Osteoblast (primary cell): Measurements from ENCODE around the gene RASAL2. TPM values are rescaled to one million over a fixed set of nuclear protein-coding genes. Genes with fewer than 3 reads are reported as not detected.
A peak's percentile ranks its signal among the peaks of the same experiment; 100 is the strongest.

ENCODE experiments used
- DNase-seq: peaks from one replicate; pipeline ENCODE4 v3.0.0; 2011; ENCODE audit warnings: low spot score, mixed read lengths; ENCODE audit not compliant: insufficient read length; ENCODE audit errors: missing footprints
- H2AFZ ChIP-seq: 2 replicates; pipeline ENCODE4 v1.6.0; 2011; ENCODE audit warnings: mild to moderate bottlenecking, low read length
- H3K27ac ChIP-seq: 2 replicates; pipeline ENCODE4 v1.5.1; 2011; ENCODE audit warnings: mild to moderate bottlenecking, low read depth, low read length, moderate library complexity
- H3K27me3 ChIP-seq: 2 replicates; pipeline ENCODE4 v1.6.0; 2012; ENCODE audit warnings: mild to moderate bottlenecking, control low read depth, inconsistent platforms, low read length, moderate library complexity; ENCODE audit not compliant: insufficient read depth
- H3K36me3 ChIP-seq: 2 replicates; pipeline ENCODE4 v1.5.1; 2011; ENCODE audit warnings: mild to moderate bottlenecking, low read length, control low read depth, moderate library complexity; ENCODE audit not compliant: insufficient read depth
- H3K4me1 ChIP-seq: 2 replicates; pipeline ENCODE4 v1.5.1; 2011; ENCODE audit warnings: mild to moderate bottlenecking, low read length, control low read depth, moderate library complexity; ENCODE audit not compliant: insufficient read depth
- H3K4me2 ChIP-seq: 2 replicates; pipeline ENCODE4 v1.6.0; 2011; ENCODE audit warnings: mild to moderate bottlenecking, low read length; ENCODE audit not compliant: insufficient read depth
- H3K4me3 ChIP-seq: fragments of 200-600 bp; sonication (generic); 3 replicates; pipeline ENCODE4 v1.5.1; 2012; ENCODE audit warnings: mild to moderate bottlenecking, low read length, inconsistent platforms; ENCODE audit not compliant: insufficient read depth
- H3K79me2 ChIP-seq: 2 replicates; pipeline ENCODE4 v1.6.0; 2012; ENCODE audit warnings: mild to moderate bottlenecking, low read length, control low read depth, inconsistent platforms; ENCODE audit not compliant: insufficient read depth
- H3K9me3 ChIP-seq: 2 replicates; pipeline ENCODE4 v1.5.1; 2011; ENCODE audit warnings: low read depth, low read length, control low read depth
- H4K20me1 ChIP-seq: 2 replicates; pipeline ENCODE4 v1.6.0; 2012; ENCODE audit warnings: mild to moderate bottlenecking, low read length, control low read depth; ENCODE audit not compliant: insufficient read depth
- CTCF ChIP-seq: IDR thresholded peaks from 2 replicates; pipeline ENCODE4 v1.5.1; 2011; ENCODE audit warnings: mild to moderate bottlenecking, low read depth, low read length, moderate library complexity; ENCODE audit errors: extremely low read depth
- total RNA-seq: library from RNA; depleted of rRNA; stranded (reverse); fragments of >200 nt; gene quantifications from 2 replicates; pipeline ENCODE4 v1.2.3, GENCODE V29; 2012

The RASAL2 gene
- total RNA-seq, 1 donor: 59.4 TPM

DNA sequence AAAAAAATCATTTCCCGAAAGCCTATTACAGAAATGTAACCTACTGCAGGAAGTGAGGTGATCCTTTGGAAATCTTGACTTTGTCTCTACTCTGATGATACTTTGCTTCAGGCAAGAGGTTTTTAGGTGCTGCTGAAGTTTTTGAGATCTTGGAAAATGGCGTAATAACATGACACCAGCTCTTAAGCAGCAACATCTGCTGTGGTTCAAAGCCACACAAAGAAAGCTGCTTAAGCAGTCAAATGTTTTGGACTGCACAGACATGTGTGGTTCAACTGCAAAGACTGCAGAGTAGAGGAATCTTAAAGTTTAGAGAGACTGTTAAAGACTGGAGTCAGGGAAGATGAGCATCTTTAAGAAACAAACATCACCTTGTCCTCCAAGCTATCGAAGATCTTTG, 139.0 kb downstream of the RASAL2 start:
- no peaks in the 10 kb centered on the region for H3K9me3 ChIP-seq
- no peaks in the 10 kb centered on the region for H3K27me3 ChIP-seq
- no peak overlapping the region for H3K4me2 ChIP-seq
- H3K36me3 ChIP-seq: no peaks in the 10 kb centered on the region
- DNase-seq: no peak
- no peak overlapping the region for H2AFZ ChIP-seq
- H3K79me2 ChIP-seq: peaks cover 84% of the 10 kb centered on the region
- no peak overlapping the region for H3K27ac ChIP-seq
- peaks cover 3% of the 10 kb centered on the region for H3K4me1 ChIP-seq
- no peak overlapping the region for H3K4me3 ChIP-seq
- TF ChIP-seq CTCF: no peak
- no peaks in the 10 kb centered on the region for H4K20me1 ChIP-seq

- no peaks in the 10 kb centered on the region for H3K9me3 ChIP-seq
- H3K36me3 ChIP-seq: no peaks in the 10 kb centered on the region
- H3K27me3 ChIP-seq: no peaks in the 10 kb centered on the region
- peak overlapping the region; percentile 96 for H3K27ac ChIP-seq
- H4K20me1 ChIP-seq: no peaks in the 10 kb centered on the region
- TF ChIP-seq CTCF: no peak
- H2AFZ ChIP-seq: no peak overlapping the region
- DNase-seq: no peak
- no peak overlapping the region for H3K4me3 ChIP-seq
- peaks cover 36% of the 10 kb centered on the region for H3K4me1 ChIP-seq
- H3K79me2 ChIP-seq: peaks cover 57% of the 10 kb centered on the region
- no peak overlapping the region for H3K4me2 ChIP-seq
These were observed 143.2 kb downstream of the RASAL2 start for GRCh38 chr1:178237121-178237520.

- Histone ChIP-seq H3K4me3 (no peak overlapping the region), H4K20me1 (no peaks in the 10 kb centered on the region), H3K9me3 (no peaks in the 10 kb centered on the region), H3K4me2 (peak overlapping the region; percentile 74), H3K79me2 (peaks cover 59% of the 10 kb centered on the region), H3K27me3 (no peaks in the 10 kb centered on the region), H3K4me1 (peaks cover 38% of the 10 kb centered on the region), H2AFZ (no peak overlapping the region), H3K27ac (peak overlapping the region; percentile 96), H3K36me3 (no peaks in the 10 kb centered on the region)
- TF ChIP-seq CTCF: no peak
- DNase-seq: peak; percentile 74
These were observed 145.0 kb downstream of the RASAL2 start for GRCh38 chr1:178238722-178239510.

- H2AFZ ChIP-seq: no peak overlapping the region
- peak overlapping the region; percentile 47 for H3K4me2 ChIP-seq
- H3K27ac ChIP-seq: peak overlapping the region; percentile 96
- peaks cover 38% of the 10 kb centered on the region for H3K4me1 ChIP-seq
- no peaks in the 10 kb centered on the region for H3K9me3 ChIP-seq
- no peak for TF ChIP-seq CTCF
- H3K36me3 ChIP-seq: no peaks in the 10 kb centered on the region
- DNase-seq: no peak
- peaks cover 63% of the 10 kb centered on the region for H3K79me2 ChIP-seq
- H3K27me3 ChIP-seq: no peaks in the 10 kb centered on the region
- H3K4me3 ChIP-seq: no peak overlapping the region
- no peaks in the 10 kb centered on the region for H4K20me1 ChIP-seq
These were observed 147.2 kb downstream of the RASAL2 start for GRCh38 chr1:178241057-178241456.
